Calu3 (cell line): ENCODE data around the gene SYNE3. TPM values are rescaled to one million over a fixed set of nuclear protein-coding genes. Genes with fewer than 3 reads are reported as not detected.

Source experiments
- BruUV-seq: library from RNA; stranded (reverse); fragments of 400-500 nt; replicated peaks from 2 replicates; lab custom pipeline; 2021; lab: Mats Ljungman, UMichigan
- CTCF ChIA-PET: fragments of 300-600 bp; sonication (Branson Sonifier 250); formaldehyde crosslinking; loops from one replicate; lab custom pipeline; 2022; ENCODE audit warnings: antibody characterized with exemption; lab: Charles Lee
- DNase-seq: peaks from one replicate; pipeline ENCODE4 v3.0.0; 2022
- H3K27ac Mint-ChIP-seq: one replicate; pipeline ENCODE4 v1.8.0; 2022; ENCODE audit warnings: mixed read lengths; ENCODE audit not compliant: unreplicated experiment
- H3K27me3 Mint-ChIP-seq: one replicate; pipeline ENCODE4 v1.8.0; 2022; ENCODE audit warnings: mixed read lengths; ENCODE audit not compliant: unreplicated experiment
- H3K36me3 Mint-ChIP-seq: one replicate; pipeline ENCODE4 v1.8.0; 2022; ENCODE audit warnings: mild to moderate bottlenecking, moderate library complexity, mixed read lengths; ENCODE audit not compliant: insufficient read depth, unreplicated experiment
- H3K4me1 Mint-ChIP-seq: one replicate; pipeline ENCODE4 v1.8.0; 2022; ENCODE audit warnings: mild to moderate bottlenecking, low read depth, mixed read lengths; ENCODE audit not compliant: unreplicated experiment
- H3K4me3 Mint-ChIP-seq: one replicate; pipeline ENCODE4 v1.8.0; 2022; ENCODE audit warnings: mild to moderate bottlenecking, low read depth, moderate library complexity, mixed read lengths; ENCODE audit not compliant: unreplicated experiment
- H3K9me3 Mint-ChIP-seq: one replicate; pipeline ENCODE4 v1.8.0; 2022; ENCODE audit warnings: low read depth, mixed read lengths; ENCODE audit not compliant: unreplicated experiment
- intact Hi-C: fragments of 100-400 bp; cut with micrococcal nuclease; formaldehyde crosslinking; loops from one replicate; pipeline ENCODE4 v1.10.0; 2022; ENCODE audit not compliant: unreplicated experiment
- total RNA-seq: library from RNA; stranded (reverse); gene quantifications from 2 replicates; pipeline ENCODE4 v1.2.3, GENCODE V29; 2022
- TF ChIP-seq, protein P1 (sequence below): fragments of 200-600 bp; IDR thresholded peaks from one replicate; pipeline ENCODE4 v1.8.0; 2022; ENCODE audit warnings: antibody characterized with exemption; ENCODE audit not compliant: unreplicated experiment

Gene SYNE3
- total RNA-seq, 1 experiment from 2014 or later: 0.97 TPM

DNA sequence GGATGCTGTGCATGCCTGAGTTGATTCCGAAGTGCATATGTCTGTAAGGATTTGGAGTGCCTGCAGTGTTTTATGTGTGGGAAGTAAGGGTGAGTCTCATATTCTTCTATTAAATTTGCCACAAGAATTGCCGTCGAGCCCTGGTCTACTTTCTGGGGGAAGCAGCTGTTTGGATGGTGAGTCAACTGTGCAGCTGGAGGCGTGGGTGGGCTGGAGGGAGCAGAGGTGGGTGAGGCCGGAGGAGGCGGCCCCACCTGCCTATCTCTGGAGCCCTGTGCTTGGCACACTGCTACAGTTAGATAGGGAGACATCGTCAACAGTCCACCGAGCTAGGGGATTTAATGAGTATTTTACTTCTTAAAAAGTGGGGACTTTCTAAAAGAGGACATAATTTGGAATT lies 28.1 kb upstream of the SYNE3 start:
- Mint-ChIP-seq H3K36me3 (peaks cover 10% of the 10 kb centered on the region), H3K4me3 (no peak overlapping the region), H3K9me3 (no peaks in the 10 kb centered on the region), H3K27ac (peak overlapping the region; percentile 10), H3K27me3 (no peaks in the 10 kb centered on the region), H3K4me1 (peaks cover 31% of the 10 kb centered on the region)
- intact Hi-C loops: no loop called here
- TF ChIP-seq, protein P1, sequence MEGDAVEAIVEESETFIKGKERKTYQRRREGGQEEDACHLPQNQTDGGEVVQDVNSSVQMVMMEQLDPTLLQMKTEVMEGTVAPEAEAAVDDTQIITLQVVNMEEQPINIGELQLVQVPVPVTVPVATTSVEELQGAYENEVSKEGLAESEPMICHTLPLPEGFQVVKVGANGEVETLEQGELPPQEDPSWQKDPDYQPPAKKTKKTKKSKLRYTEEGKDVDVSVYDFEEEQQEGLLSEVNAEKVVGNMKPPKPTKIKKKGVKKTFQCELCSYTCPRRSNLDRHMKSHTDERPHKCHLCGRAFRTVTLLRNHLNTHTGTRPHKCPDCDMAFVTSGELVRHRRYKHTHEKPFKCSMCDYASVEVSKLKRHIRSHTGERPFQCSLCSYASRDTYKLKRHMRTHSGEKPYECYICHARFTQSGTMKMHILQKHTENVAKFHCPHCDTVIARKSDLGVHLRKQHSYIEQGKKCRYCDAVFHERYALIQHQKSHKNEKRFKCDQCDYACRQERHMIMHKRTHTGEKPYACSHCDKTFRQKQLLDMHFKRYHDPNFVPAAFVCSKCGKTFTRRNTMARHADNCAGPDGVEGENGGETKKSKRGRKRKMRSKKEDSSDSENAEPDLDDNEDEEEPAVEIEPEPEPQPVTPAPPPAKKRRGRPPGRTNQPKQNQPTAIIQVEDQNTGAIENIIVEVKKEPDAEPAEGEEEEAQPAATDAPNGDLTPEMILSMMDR: no peak
- BruUV-seq: no TSS peak
- CTCF ChIA-PET: no interaction called here
- no peak for DNase-seq

DNA sequence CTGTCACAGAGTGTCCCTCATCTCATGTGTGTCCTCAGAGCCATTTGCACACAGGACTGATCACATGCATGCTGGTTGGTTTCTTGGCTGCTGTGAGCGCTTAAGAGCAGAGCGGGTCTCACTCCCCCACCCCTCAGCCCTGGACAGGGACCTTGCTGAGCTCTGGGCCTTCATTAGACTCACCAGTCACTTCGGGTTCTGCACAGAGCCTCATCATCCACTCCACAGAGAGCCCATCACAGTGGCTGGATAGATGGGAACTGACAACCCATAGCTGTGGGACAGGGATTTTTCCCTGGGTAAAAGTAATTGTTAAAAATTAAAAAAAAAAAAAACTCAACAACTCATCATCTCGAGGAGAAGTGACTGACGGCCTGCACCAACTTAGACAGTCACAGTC lies 26.6 kb upstream of the SYNE3 start:
- intact Hi-C loops: no loop called here
- peaks cover 10% of the 10 kb centered on the region for H3K36me3 Mint-ChIP-seq
- no peaks in the 10 kb centered on the region for H3K27me3 Mint-ChIP-seq
- CTCF ChIA-PET: interaction anchor here (0.6 kb wide), 1 partner anchor 120 kb away, joined by 3 read pairs; no protein-coding TSS in a partner anchor
- no peak overlapping the region for H3K27ac Mint-ChIP-seq
- no peak overlapping the region for H3K4me3 Mint-ChIP-seq
- DNase-seq: no peak
- no TSS peak for BruUV-seq
- TF ChIP-seq, protein P1: no peak
- no peaks in the 10 kb centered on the region for H3K9me3 Mint-ChIP-seq
- H3K4me1 Mint-ChIP-seq: peaks cover 21% of the 10 kb centered on the region

DNA sequence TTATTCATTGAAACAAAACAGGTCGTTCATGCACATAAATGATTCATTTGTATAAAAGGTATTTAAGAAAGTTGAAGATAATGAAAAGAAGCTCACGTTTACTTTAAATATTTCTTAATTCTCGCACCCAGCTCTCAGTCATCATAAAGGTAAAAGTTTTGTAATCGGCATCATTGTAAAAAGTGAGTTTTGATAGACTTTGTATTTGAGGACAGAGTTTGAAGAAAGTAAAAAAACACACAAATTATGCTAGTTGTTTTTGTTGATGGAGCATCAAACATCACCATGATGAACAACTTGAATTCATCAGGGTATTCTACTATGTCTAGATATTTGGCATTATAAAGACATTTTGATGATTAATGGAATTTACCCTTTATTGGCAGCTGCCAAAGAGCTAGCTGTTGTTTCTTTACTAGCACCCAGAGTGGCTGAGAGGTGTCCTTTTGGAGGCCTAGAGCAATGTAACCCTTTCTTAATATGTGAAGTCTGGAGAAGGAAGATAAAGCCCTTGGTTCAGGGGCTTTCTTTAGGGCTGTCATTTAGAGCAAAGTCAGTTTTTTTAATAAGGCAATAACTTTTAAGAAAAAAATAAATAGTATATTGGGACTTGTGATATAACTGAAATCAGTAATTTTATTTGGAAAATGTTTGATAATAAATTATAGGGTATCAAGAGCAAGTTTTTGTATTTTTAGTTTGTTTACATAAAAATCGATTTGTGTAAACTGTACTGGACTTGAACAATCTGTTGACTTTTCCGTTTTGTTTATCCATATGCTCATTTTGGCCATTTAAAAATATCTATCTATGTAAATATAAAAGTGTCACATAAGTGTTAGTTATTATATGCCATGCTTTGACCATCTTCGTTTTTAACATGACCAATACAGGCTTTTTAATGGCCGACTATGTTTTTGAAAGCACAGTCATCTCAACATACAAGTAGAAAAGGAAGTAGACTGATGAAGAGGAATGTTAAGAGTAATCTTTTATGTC lies 25.8 kb upstream of the SYNE3 start:
- TF ChIP-seq, protein P1: no peak
- H3K4me1 Mint-ChIP-seq: peaks cover 19% of the 10 kb centered on the region
- no TSS peak for BruUV-seq
- H3K4me3 Mint-ChIP-seq: no peak overlapping the region
- no peak for DNase-seq
- intact Hi-C loops: no loop called here
- CTCF ChIA-PET: no interaction called here
- H3K36me3 Mint-ChIP-seq: peaks cover 10% of the 10 kb centered on the region
- no peak overlapping the region for H3K27ac Mint-ChIP-seq
- no peaks in the 10 kb centered on the region for H3K9me3 Mint-ChIP-seq
- H3K27me3 Mint-ChIP-seq: no peaks in the 10 kb centered on the region

DNA sequence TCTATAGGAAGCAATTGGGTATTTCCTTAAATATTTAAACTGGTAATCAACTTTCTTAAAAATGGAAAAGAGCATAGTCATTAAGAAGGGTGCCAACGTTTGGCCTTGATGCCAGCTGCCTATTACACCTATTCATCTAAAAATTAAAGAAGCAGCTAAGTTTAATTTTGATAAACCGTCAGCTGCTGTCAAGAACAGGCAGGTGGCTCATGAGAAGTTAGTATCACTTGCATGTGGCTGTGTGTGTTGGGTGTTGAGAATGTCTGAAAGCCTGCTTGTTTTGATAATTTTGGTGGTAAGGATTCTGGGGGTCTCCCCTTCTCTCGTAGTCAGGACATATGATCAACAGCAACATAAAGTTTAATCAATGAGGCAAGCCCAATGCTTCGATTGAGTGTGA lies 24.9 kb upstream of the SYNE3 start:
- peaks cover 8% of the 10 kb centered on the region for H3K36me3 Mint-ChIP-seq
- no peaks in the 10 kb centered on the region for H3K27me3 Mint-ChIP-seq
- H3K27ac Mint-ChIP-seq: no peak overlapping the region
- CTCF ChIA-PET: no interaction called here
- no TSS peak for BruUV-seq
- no peak overlapping the region for H3K4me3 Mint-ChIP-seq
- peaks cover 19% of the 10 kb centered on the region for H3K4me1 Mint-ChIP-seq
- H3K9me3 Mint-ChIP-seq: no peaks in the 10 kb centered on the region
- TF ChIP-seq, protein P1: no peak
- DNase-seq: no peak
- intact Hi-C loops: no loop called here
